Skin of body (tissue), 3 donors: ENCODE data around the gene TTC39B. TPM values are rescaled to one million over a fixed set of nuclear protein-coding genes. Genes with fewer than 3 reads are reported as not detected.
A peak's percentile ranks its signal among the peaks of the same experiment; 100 is the strongest.

Experiments used
- DNase-seq: peaks from one replicate; lab custom pipeline; 2025; lab: John Stamatoyannopoulos, UW
- small RNA-seq: library from RNA; depleted of rRNA; stranded (forward); fragments of <200 nt; gene quantifications from one replicate; pipeline ENCODE3, GENCODE V24; 2014; ENCODE audit warnings: low replicate concordance
- total RNA-seq: library from RNA; depleted of rRNA; stranded (reverse); fragments of >200 nt; gene quantifications from one replicate; pipeline ENCODE4 v1.2.3, GENCODE V29; 2014

The TTC39B gene
- total RNA-seq, 1 donor from 2014 or later, result 22.9 TPM

GRCh38 chr9:15135164-15135792 is 171.7 kb downstream of the TTC39B start:
- peak; percentile 91 for DNase-seq

- no peak for DNase-seq
Measured at GRCh38 chr9:15133488-15133887, 173.5 kb downstream of the TTC39B start.

- no peak for DNase-seq
Measured at GRCh38 chr9:15132091-15132490, 174.9 kb downstream of the TTC39B start.

GRCh38 chr9:15131094-15131493 is 175.9 kb downstream of the TTC39B start:
- DNase-seq, result no peak

- no peak for DNase-seq
Measured at GRCh38 chr9:15127831-15128230, 179.2 kb downstream of the TTC39B start.

- no peak for DNase-seq
Measured at GRCh38 chr9:15121630-15122029, 185.4 kb downstream of the TTC39B start.

- no peak for DNase-seq
Measured at GRCh38 chr9:15116130-15116580, 190.9 kb downstream of the TTC39B start.

GRCh38 chr9:15115702-15116101 is 191.3 kb downstream of the TTC39B start:
- DNase-seq, result no peak

GRCh38 chr9:15115041-15115440 is 192.0 kb downstream of the TTC39B start:
- no peak for DNase-seq

Small RNA genes within 50 kb of the gene (small RNA-seq; reads per million reads assigned to genes)
- gene RNU6-559P, result not detected

Other genes with a start within 250 kb of the TTC39B start
- 40.2 TPM for gene SNAPC3, start 115.7 kb upstream of the TTC39B start, total RNA-seq
- gene PSIP1, start 203.8 kb upstream of the TTC39B start, total RNA-seq, result 45.2 TPM
- gene CCDC171, start 245.8 kb upstream of the TTC39B start, total RNA-seq, result 9.2 TPM